GM21381 (cell line): ENCODE results near the gene PPP1R13L.

ENCODE experiments used
- ATAC-seq: cut with Tn5 transposase; IDR thresholded peaks from one replicate; pipeline ENCODE4 v1.9.1; 2021; ENCODE audit warnings: mild to moderate bottlenecking, moderate library complexity; ENCODE audit not compliant: unreplicated experiment

The PPP1R13L gene

GRCh38 chr19:45370410-45371204, 34.3 kb downstream of the PPP1R13L start, which contains the start of gene ERCC2:
ERCC2 (minus strand) TSS chr19:45370573; CDS start chr19:45370540, 33 bp downstream.
- ATAC-seq: peak; percentile 92

- no peak for ATAC-seq
These were observed 36.0 kb downstream of the PPP1R13L start for GRCh38 chr19:45368737-45369340.

DNA sequence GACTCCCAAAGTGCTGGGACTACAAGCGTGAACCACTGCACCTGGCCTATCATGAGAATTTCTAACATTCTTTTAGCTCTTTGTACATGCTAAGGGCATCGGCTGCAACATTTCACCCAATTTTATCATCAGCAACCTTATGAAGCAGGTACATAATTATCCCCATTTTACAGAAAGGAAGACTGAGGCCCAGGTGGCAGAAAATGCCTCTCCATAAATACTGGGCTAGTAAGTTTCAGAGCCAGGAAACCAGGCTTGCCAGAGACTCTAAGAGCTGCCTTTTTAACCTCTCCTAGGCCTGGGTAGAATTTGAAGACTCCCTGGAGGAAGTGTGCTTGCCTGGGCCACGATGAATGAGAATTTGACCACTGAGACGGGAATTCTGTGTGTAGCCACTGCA, 36.7 kb downstream of the PPP1R13L start:
- no peak for ATAC-seq

- ATAC-seq: no peak
These were observed 40.2 kb downstream of the PPP1R13L start for GRCh38 chr19:45364696-45365095.

GRCh38 chr19:45363861-45364459, 40.9 kb downstream of the PPP1R13L start:
- ATAC-seq: no peak

- ATAC-seq: no peak
These were observed 42.6 kb downstream of the PPP1R13L start for GRCh38 chr19:45362291-45362690.

DNA sequence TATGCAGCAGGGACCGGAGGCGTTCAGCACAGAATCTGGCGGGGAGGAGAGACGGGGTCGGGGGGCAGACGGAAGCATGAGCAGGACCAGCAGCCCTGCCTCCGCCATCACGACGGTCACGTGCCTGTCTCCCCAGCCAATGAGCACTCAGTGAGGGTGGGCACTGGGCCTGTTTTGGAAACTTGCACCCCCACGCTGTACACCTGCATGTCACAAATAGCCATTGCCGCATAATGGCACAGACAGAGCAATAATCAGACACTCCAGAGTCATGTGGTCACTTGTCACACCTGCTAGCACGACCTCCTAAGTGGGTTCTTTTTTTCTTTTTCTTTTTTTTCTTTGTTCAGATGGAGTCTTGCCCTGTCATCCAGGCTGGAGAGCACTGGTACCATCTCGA, 43.3 kb downstream of the PPP1R13L start:
- ATAC-seq: no peak

DNA sequence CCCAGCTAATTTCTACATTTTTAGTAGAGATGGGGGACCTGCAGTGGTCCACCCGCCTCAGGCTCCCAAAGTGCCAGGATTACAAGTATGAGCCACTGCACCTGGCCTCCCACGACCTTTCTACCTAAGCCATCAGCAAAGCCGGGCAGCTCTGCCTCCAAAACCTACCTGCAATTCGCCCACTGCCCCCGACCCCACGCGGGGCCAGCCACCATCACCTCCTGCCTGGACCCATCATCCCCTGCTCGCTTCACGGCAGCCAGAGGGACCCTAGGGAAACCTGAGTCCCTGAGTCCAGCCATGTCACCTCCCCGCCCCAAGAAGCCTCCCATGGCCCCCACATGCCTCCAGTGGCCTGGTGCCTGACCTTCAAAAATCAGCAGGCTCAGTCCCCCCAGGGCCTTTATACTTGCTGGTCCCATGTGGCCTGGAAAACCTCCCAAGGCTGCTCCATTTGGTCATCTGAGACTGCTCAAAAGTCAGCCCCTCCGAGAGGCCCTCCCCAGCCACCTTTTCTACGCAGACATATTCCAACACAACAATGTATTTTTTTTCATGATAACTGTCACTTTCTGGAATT, 46.6 kb downstream of the PPP1R13L start:
- ATAC-seq: no peak

DNA sequence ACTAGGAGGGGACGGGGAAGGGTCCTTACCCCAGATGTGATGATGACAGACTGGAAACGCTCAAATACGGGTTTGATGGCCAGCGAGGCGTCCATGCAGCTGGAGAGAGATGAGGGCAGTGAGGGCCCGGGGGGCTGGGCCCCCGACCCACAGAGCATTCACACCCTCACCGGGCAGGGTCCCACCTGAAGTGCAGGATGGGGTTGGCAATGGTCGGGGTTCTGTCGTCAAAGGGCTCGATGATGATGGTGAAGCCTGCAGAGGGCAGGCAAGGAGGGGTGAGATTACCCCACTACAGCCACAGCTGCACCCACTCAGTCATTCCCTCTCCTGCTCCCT, 47.5 kb downstream of the PPP1R13L start:
- no peak for ATAC-seq

DNA sequence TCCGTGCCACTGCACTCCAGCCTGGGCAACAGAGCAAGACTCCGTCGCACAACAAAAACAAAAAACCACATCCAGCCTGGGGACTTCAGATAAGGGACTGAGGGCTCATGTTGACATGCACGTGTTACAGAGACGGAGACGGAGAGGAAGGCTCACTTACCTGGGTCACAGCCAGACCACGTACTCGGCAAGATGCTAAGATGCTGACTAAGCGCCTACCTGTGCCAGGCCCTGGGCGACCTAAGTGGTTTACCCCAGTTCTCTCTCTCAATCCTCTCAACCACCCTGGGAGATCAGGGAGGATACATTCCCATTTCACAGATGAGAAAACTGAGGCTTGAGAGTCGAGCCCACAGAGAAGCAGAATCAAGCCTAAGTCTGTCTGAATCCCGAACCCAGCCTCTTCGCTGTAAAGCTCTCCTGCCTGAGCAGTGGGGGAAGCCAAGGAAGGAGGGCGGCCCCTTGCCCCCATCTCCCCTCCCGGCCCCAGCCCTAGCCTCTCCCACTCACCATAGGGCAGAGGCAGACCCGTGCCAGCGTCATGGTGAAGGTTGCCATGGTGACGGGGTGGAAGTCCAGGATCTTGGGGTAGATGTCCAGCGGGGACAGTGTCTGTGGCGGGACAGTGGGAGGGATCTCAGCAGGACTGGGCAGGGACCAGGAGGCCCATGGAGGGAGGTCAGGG, 48.0 kb downstream of the PPP1R13L start:
- ATAC-seq: no peak

GRCh38 chr19:45355910-45356309, 49.0 kb downstream of the PPP1R13L start:
- no peak for ATAC-seq

DNA sequence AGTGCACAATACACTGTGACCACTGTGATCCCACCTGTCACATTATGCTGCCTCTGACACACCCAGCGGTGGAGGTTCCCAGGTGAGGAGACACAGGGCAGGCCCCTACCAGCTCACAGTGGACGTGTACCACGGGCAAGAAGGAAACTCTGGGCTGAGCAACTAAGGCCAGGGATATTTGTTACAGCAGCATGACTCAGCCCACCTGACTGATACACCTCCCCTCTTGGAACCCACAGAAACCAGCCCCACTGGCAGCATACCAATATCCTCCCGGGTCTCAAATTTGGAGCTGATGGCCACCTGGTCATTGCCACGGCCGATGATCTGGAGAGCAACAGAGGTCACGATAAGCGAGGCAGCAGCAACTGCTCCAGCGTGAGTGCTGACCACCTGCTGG, 49.5 kb downstream of the PPP1R13L start:
- ATAC-seq: no peak

DNA sequence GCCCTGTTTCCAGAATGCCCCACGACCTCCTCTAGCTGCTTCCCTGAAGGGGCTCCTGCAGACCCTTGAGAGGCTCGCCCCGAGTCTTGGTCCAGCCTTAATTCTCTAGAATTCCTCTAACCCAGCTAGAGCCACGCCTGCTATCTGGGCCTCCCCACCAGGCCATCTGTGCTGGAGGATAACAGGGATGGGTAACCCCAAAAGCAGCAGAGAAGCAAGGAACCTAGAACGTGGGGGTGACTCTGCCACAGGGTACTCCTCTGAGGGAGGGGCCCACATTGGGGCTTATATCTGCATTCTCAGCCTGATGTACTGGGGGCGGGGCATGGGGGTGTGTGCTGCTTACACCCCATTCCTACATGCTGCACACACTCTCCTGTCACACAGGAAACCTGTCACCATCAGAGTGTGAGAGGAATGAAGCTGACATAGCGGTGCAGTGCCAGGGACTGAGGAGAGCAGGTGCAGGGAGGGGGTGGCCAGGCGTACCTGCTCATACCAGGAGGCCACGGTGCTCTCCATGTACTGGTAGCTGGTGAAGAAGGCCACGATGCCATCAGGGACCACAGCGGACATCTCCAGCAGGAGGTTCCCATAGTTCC, 50.5 kb downstream of the PPP1R13L start:
- ATAC-seq: no peak

DNA sequence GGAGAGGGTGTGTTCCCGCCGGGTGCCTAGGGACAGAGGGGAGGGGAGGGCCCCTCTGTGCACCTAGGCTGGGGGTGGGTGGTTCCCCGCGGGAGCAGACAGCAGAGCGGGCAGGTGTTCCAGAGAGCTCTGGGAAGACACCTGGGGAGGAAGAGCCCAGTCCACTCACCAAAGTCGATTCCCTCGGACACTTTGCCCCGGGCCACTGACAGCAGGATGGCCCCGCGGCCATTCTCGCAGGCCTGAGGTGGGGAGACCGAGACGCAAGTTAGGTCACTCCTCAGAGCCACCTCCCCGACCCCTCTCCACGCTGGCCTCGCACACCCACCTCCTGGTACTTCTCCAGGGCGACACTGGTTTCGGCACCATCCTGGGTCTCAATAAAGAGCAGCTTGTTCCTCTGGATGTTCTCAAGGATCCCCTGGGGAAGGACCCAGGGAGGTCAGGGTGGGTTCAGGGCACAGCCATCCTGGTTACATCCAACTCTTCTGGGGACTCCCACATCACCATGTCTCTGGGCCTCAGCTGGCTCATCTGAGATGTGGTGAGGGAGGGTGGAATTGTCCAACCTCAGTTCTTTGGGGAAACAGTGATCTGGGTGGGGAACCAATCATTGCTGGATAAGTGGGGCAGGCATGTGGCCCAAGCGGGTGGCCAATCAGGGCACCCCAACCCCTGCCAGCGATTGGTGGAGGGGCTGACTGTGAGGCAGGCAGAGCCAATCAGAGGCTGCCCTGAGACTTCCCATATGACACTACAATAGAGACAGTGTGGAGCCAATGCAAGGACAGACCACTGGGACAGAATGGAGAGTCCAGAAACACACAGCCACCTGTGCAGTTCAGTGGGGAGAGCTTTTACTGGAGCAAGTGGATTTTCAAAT, 51.7 kb downstream of the PPP1R13L start:
- no peak for ATAC-seq

- ATAC-seq: no peak
These were observed 52.4 kb downstream of the PPP1R13L start for GRCh38 chr19:45352471-45352870.

DNA sequence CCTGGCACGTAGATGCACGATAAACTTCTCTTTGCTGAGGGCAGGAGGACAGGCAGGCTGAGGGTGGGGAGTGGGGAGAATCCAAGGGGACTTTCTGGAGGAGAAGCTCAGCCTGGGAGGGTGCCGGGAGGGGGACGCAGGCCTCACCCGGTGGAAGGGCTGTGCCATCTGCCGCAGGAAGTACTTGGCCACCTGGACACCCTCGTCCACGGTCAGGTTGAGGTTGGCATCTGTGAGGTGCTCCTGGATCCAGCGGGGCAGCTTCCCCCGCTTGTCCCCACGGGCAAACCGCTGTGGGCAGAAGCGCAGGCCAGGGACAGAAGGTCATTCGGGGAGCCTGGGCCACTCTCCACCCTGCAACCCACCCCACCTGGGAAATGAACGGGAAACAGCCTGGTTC, 52.8 kb downstream of the PPP1R13L start:
- no peak for ATAC-seq

DNA sequence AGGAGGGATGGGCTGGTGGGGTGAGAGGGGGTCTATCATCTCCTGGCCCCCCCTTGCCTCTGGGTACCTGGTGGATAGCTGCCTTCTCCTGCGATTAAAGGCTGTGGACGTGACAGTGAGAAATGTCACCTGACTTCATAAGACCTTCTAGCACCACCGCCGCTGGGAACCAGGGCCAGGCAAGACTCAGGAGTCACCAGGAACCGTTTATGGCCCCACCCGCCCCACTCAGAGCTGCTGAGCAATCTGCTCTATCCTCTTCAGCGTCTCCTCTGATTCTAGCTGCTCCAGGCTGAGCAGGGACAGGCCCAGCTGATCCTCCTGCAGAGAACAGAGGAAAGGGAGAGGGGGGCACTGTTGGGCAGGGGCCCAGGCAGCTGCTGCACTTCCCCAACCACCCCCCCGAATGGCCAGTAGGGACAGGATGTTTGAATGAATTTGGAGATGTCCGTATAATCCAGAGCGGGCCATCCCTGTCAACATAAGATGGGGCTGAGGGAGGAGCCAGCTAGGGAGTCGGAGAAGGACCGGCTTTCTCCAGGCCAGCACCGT, 53.4 kb downstream of the PPP1R13L start:
- no peak for ATAC-seq

DNA sequence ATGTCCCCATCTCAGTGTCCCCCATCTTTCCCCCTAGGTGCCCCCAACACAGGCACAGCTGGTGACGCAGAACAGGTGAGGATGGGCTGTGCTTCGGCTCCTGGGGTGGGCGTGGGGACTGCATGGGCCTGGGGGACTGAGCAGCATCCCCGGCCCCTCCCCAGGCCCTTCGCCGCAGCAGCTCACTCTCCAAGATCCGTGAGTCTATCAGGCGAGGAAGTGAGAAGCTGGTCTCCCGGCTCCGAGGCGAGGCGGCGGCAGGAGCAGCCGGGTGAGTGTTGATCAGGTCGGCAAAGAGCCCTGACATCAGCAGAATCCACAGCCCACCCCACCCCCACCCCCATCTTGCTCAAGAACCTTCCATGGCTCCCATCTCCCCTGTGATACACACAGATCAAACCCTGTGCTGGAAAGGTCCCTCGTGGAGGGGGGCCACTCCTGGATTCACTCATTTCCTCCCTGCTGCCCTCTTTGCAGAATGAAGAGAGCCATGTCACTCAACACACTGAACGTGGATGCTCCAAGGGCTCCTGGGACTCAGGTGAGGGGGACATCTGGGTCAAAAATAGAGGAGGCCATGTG, 54.3 kb downstream of the PPP1R13L start:
- ATAC-seq: no peak

DNA sequence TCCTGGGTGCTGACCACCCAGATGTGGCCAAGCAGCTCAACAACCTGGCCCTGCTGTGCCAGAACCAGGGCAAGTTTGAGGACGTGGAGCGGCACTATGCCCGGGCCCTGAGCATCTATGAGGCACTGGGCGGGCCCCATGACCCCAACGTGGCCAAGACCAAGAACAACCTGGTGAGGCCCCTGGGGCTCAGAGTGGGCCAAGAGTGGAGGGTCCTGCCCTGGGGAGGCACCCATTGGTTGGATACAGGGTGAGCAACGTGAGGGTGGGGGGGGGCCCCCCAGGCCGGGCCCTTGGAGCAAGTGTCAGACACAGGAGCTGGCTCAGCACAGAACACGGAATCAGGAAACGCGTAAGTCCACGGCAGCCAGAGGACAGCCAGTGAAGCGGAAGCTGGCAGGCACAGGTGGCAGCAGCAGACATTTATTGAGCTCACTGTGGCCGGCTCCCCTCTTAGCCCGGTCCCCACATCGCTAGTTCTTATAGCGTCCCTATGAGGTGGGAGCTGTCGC, 55.4 kb downstream of the PPP1R13L start:
- no peak for ATAC-seq
